Neutrophil (primary cell): ENCODE data around the gene ABCF1.

Experiments used
- H3K27ac ChIP-seq: fragments of 200-600 bp; sonication (generic); 2 replicates; pipeline ENCODE4 v1.5.1; 2016; ENCODE audit warnings: mild to moderate bottlenecking, moderate library complexity
- H3K27me3 ChIP-seq: fragments of 200-600 bp; sonication (generic); 2 replicates; pipeline ENCODE4 v1.6.0; 2016; ENCODE audit warnings: mild to moderate bottlenecking
- H3K36me3 ChIP-seq: fragments of 200-600 bp; sonication (generic); 2 replicates; pipeline ENCODE4 v1.5.1; 2017
- H3K4me1 ChIP-seq, 2 experiments: fragments of 200-600 bp in 1 of 2; sonication (generic) in 1 of 2; 1 replicate in 1 of 2; 2 replicates in 1 of 2; pipeline versions ENCODE4 v1.5.1 to v1.6.1; 2013 to 2016; ENCODE audit warnings: low read depth in 1 of 2, low read length in 1 of 2, mild to moderate bottlenecking in 1 of 2, moderate library complexity in 1 of 2; ENCODE audit not compliant: control insufficient read depth in 1 of 2, insufficient read depth in 1 of 2
- H3K4me3 ChIP-seq, 2 experiments: fragments of 200-600 bp in 1 of 2; sonication (generic) in 1 of 2; 1 replicate in 1 of 2; 2 replicates in 1 of 2; pipeline ENCODE4 v1.5.1; 2013 to 2016; ENCODE audit warnings: low read depth in 1 of 2, low read length in 1 of 2, mild to moderate bottlenecking in 1 of 2, moderate library complexity in 1 of 2
- H3K9me3 ChIP-seq: fragments of 200-600 bp; sonication (generic); 2 replicates; pipeline ENCODE4 v1.5.1; 2016
- CTCF ChIP-seq: fragments of 200-600 bp; sonication (generic); IDR thresholded peaks from 2 replicates; pipeline ENCODE4 v1.5.1; 2016; ENCODE audit warnings: antibody characterized with exemption

The ABCF1 gene

DNA sequence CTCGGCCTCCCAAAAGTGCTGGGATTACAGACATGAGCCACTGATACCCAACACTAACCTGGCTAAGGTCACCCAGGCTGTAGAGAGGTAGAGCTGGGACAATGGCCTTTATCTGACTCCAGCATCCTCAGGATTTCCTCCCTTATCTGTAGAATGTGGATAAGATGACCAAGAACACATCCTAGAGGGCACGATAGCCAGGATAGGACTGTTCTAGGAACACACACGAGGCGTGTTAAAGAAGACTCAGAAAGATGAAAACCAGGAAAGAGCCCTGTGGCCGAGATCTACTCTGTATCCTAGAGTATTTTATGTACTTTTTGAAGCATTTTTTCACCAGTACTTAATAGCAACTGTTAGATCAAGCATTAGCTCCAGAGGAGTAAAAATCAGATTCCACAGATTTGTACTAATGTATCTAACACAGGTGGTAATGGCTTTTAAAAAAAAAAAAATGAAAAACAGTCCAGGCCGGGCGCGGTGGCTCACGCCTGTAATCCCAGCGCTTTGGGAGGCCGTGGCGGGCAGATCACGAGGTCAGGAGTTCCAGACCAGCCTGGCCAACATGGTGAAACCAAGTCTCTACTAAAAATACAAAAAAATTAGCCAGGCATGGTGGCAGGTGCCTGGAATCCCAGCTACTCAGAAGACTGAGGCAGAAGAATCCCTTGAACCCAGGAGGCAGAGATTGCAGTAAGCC is 28.5 kb downstream of the ABCF1 start:
- no peak for TF ChIP-seq CTCF
- Histone ChIP-seq H3K4me3 (no peak overlapping the region), H3K36me3 (peaks cover 58% of the 10 kb centered on the region), H3K27ac (peak overlapping the region; percentile 58), H3K27me3 (no peaks in the 10 kb centered on the region), H3K4me1 (no peaks in the 10 kb centered on the region), H3K9me3 (no peaks in the 10 kb centered on the region)

DNA sequence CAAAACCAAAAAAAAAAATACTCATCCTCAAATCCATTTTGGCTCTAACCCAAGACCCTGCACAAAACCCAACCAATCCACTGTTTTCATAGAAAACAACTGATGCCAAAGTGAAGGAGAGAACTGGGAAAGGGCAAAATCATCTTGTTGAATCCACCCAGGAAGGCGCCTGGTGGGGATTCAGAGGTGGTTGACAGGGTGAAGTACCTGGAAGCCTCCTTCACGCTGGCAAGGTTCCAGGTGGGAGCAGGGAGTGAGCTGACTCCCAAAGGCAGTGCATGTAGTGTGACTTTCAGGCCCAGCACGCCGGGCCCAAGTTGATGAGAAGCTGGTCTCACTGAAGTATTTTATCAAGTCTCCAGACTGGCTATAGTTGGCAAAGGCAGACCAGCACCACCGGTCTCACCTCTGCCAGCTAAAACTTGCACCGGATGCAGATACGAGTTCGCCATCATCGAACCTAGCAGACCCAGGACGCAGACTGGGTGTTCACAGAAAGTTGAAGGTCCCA is 29.3 kb downstream of the ABCF1 start:
- peaks cover 62% of the 10 kb centered on the region for H3K36me3 ChIP-seq
- H3K9me3 ChIP-seq: no peaks in the 10 kb centered on the region
- TF ChIP-seq CTCF: no peak
- no peaks in the 10 kb centered on the region for H3K27me3 ChIP-seq
- no peaks in the 10 kb centered on the region for H3K4me1 ChIP-seq
- peak overlapping the region; percentile 58 for H3K27ac ChIP-seq
- H3K4me3 ChIP-seq: no peak overlapping the region

GRCh38 chr6:30601436-30601814 is 30.2 kb downstream of the ABCF1 start:
- no peak for TF ChIP-seq CTCF
- H3K27me3 ChIP-seq: no peaks in the 10 kb centered on the region
- peaks cover 71% of the 10 kb centered on the region for H3K36me3 ChIP-seq
- peak overlapping the region; percentile 58 for H3K27ac ChIP-seq
- peaks cover 3 to 5% of the 10 kb centered on the region in 2 experiments for H3K4me1 ChIP-seq
- H3K9me3 ChIP-seq: no peaks in the 10 kb centered on the region
- no peak overlapping the region for H3K4me3 ChIP-seq

GRCh38 chr6:30601815-30602641 is 30.8 kb downstream of the ABCF1 start:
- Histone ChIP-seq H3K27me3 (no peaks in the 10 kb centered on the region), H3K9me3 (no peaks in the 10 kb centered on the region), H3K36me3 (peaks cover 77% of the 10 kb centered on the region), H3K4me3 (no peak overlapping the region), H3K27ac (peak overlapping the region; percentile 58), H3K4me1 (peaks cover 8 to 11% of the 10 kb centered on the region in 2 experiments)
- TF ChIP-seq CTCF: no peak

GRCh38 chr6:30603961-30604360 is 32.7 kb downstream of the ABCF1 start:
- Histone ChIP-seq H3K36me3 (peaks cover 97% of the 10 kb centered on the region), H3K27ac (no peak overlapping the region), H3K4me1 (peaks cover 8 to 17% of the 10 kb centered on the region in 2 experiments), H3K4me3 (no peak overlapping the region), H3K9me3 (no peaks in the 10 kb centered on the region), H3K27me3 (no peaks in the 10 kb centered on the region)
- TF ChIP-seq CTCF: no peak
